GM12872 (cell line): ENCODE measurements around the gene NUP210.

Experiments
- CTCF ChIP-seq: IDR thresholded peaks from 3 replicates; pipeline ENCODE4 v1.5.1; 2011; ENCODE audit warnings: low read depth, mild to moderate bottlenecking, low read length, moderate library complexity; ENCODE audit not compliant: insufficient read depth

Gene NUP210

GRCh38 chr3:13424865-13425617, 4.9 kb upstream of the NUP210 start:
- no peak for TF ChIP-seq CTCF

GRCh38 chr3:13424141-13424844, 4.2 kb upstream of the NUP210 start:
- TF ChIP-seq CTCF = no peak

GRCh38 chr3:13420831-13421765, 976 bp upstream of the NUP210 start:
- TF ChIP-seq CTCF = no peak

- no peak; the same call in 2 of the 3 replicates for TF ChIP-seq CTCF
These were observed 547 bp downstream of the NUP210 start for GRCh38 chr3:13419505-13420044.

- TF ChIP-seq CTCF = no peak
These were observed 2.8 kb downstream of the NUP210 start for GRCh38 chr3:13417166-13417947.

GRCh38 chr3:13415997-13416793, 3.9 kb downstream of the NUP210 start:
- TF ChIP-seq CTCF = peak; percentile 53
